Body of pancreas (tissue), 4 donors: ENCODE measurements around the gene BTAF1.

Experiments used
- POLR2A ChIP-seq, 3 donors: fragments of 450-650 bp; IDR thresholded peaks; one replicate each; pipeline ENCODE4 v1.6.1; 2016; ENCODE audit warnings: antibody characterized with exemption in 3 of 3, mild to moderate bottlenecking in 2 of 3
- TF ChIP-seq, protein P1 (sequence below), 7 experiments: fragments of 450-650 bp in 4 of 7; fragments of 200-600 bp in 3 of 7; sonication (generic) in 3 of 7; IDR thresholded peaks; one replicate each; pipeline ENCODE4 v1.5.1; 2016 to 2019; ENCODE audit warnings: antibody characterized with exemption in 7 of 7

DNA sequence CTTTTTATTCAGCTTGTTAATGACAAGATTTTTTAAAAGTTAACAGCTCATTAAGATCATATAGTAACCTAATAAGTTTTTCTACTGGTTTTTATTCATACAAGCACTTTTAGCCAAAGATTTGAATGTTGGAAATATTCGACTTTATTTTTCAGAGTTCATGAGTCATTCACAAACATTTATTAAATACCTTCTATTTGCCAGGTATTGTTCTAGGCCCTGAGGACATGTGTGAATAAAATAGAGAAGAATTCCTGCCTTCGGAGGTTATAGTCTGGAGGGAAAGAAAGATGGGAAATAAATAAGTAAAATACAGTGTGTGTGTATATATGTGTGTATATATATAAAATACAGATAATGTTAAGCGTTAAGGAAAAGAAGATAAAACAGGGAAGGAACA is 31.5 kb downstream of the BTAF1 start:
- no peak for TF ChIP-seq POLR2A (IDR thresholded peaks at IDR 0.05)
- TF ChIP-seq, protein P1, sequence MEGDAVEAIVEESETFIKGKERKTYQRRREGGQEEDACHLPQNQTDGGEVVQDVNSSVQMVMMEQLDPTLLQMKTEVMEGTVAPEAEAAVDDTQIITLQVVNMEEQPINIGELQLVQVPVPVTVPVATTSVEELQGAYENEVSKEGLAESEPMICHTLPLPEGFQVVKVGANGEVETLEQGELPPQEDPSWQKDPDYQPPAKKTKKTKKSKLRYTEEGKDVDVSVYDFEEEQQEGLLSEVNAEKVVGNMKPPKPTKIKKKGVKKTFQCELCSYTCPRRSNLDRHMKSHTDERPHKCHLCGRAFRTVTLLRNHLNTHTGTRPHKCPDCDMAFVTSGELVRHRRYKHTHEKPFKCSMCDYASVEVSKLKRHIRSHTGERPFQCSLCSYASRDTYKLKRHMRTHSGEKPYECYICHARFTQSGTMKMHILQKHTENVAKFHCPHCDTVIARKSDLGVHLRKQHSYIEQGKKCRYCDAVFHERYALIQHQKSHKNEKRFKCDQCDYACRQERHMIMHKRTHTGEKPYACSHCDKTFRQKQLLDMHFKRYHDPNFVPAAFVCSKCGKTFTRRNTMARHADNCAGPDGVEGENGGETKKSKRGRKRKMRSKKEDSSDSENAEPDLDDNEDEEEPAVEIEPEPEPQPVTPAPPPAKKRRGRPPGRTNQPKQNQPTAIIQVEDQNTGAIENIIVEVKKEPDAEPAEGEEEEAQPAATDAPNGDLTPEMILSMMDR (IDR thresholded peaks at IDR 0.05) = no peak
